ENCODE results near the gene QSOX2.

The QSOX2 gene

DNA sequence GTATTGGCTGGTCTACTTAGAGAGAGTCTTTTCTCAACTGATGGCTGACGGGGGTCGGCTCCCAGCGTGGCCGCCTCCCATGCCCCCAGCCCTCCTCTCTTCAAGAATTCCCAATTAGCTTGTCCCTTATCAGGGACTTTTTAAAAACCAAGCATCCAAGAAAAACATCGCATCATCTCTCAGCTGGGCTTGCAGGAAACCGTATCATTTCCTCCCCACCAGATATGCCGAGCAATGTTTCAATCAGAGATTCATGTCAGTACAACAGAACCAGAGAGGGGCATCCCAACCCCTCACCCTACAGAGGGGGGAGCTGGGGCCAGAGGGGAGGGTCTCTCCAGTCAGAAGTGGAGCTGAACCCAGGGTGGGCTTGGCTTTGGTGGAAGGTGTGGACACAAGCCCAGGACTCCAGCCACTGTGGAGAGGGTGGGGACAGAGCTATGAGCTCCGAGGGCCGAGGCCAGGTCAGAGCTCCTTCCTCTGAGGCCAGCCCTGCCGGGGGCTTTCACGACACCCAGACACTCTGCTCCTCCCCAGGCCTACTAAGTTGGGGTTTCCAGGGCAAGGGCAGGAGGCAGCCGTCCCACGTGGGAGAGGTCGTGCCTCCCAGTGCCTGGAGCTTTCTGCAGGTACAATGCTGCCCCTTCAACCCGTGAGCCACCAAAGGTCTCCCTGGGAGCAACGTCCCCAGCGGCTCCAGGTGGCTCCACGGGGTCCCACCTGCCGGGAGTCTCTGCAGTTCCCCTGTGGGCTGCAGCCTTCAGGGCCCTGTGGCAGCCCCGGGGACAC lies 87.9 kb downstream of the QSOX2 start:
- no peak for DNase-seq (ENCODE audit: low read depth)
- TF ChIP-seq, protein P1, sequence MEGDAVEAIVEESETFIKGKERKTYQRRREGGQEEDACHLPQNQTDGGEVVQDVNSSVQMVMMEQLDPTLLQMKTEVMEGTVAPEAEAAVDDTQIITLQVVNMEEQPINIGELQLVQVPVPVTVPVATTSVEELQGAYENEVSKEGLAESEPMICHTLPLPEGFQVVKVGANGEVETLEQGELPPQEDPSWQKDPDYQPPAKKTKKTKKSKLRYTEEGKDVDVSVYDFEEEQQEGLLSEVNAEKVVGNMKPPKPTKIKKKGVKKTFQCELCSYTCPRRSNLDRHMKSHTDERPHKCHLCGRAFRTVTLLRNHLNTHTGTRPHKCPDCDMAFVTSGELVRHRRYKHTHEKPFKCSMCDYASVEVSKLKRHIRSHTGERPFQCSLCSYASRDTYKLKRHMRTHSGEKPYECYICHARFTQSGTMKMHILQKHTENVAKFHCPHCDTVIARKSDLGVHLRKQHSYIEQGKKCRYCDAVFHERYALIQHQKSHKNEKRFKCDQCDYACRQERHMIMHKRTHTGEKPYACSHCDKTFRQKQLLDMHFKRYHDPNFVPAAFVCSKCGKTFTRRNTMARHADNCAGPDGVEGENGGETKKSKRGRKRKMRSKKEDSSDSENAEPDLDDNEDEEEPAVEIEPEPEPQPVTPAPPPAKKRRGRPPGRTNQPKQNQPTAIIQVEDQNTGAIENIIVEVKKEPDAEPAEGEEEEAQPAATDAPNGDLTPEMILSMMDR (IDR thresholded peaks at IDR 0.05; ENCODE audit: low read depth, low read length, missing control alignments), result no peak
- H3K4me3 ChIP-seq (ENCODE audit: low read depth, low read length), result no peak overlapping the region
- in situ Hi-C loops (cut with HindIII; ENCODE audit: low sequenced_read_pairs), result loop anchor here (5.0 to 10.0 kb wide), 3 partner anchors 50 to 443 kb away; partner anchors contain the start of gene LHX3
